ENCODE results near the gene VEZT. TPM values are rescaled to one million over a fixed set of nuclear protein-coding genes. Genes with fewer than 3 reads are reported as not detected.

Gene VEZT
- 10 to 100 TPM; 36.9 to 52.3 TPM for total RNA-seq

GRCh38 chr12:95217377-95218149, at the start of gene VEZT, which contains the start of gene FGD6:
Gene VEZT (plus strand): TSS chr12:95217807. CDS start chr12:95217851, 44 bp downstream.
Gene FGD6 (minus strand): TSS chr12:95217467. CDS start chr12:95217240, 227 bp downstream.
- CTCF ChIA-PET: interaction anchor here (0.6 to 2.2 kb wide), 14 partner anchors 9 to 781 kb away, joined by 3 to 16 read pairs (median 4); partner anchors contain the start of genes METAP2 and NR2C1
- H3K9me3 Mint-ChIP-seq (ENCODE audit: low read depth): no peaks in the 10 kb centered on the region
- ATAC-seq: peak; percentile 93

DNA sequence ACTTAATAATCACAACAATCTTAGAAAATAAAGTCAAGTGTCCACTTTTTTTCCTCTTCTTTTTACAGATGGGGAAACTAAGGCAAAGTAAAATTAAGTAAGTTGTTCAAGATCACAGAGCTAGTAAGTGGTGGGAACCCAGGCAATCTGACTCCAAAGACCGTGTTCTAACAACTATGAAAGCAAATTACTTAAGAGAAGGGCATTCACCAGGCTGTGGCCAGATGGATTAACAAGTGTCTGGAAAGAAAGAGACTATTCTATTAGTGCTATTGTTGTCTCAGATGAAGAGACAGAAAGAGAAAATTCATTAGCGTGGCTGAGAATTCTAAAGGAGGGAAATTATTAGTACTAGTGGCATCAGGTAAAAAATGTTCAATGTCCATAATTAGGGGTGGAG, 48.9 kb upstream of the VEZT start:
- no peak for DNase-seq
- CTCF ChIA-PET: no interaction called here
- Mint-ChIP-seq H3K27me3 (peaks cover 2% of the 10 kb centered on the region), H3K27ac (no peak overlapping the region), H3K9me3 (ENCODE audit: low read depth) (no peaks in the 10 kb centered on the region), H3K36me3 (no peaks in the 10 kb centered on the region), H3K4me3 (no peak overlapping the region), H3K4me1 (no peaks in the 10 kb centered on the region)
- no peak for ATAC-seq

More at GRCh38 chr12:95217377-95218149, at the start of gene VEZT, which contains the start of gene FGD6:
- peak within 1 kb of the TSS; percentile 93 for H3K4me3 Mint-ChIP-seq
- H3K4me1 Mint-ChIP-seq: peaks cover 28% of the 10 kb centered on the region
- H3K36me3 Mint-ChIP-seq: peaks cover 6% of the 10 kb centered on the region
- peak; percentile 99 for DNase-seq
- peak within 1 kb of the TSS; percentile 95 for H3K27ac Mint-ChIP-seq
- H3K27me3 Mint-ChIP-seq: peaks cover 5% of the 10 kb centered on the region

DNA sequence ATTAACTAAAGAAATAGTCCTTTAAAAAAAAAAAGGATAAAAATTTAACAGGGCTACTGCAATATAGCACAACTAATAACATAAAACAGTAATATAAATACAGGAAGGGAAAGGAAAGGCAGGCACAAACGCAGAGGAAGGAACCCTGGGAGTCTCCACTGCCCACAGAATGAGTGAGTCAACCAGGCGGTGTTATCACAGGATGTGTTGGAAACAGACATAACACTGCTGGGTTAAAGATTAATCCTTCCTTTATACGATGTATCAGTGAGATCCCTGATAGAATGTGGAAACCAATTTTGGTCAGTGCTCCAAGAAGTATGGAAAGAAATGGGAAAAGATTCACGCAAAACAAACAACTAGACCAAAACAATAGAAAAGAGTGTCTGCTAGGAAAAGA, 48.2 kb upstream of the VEZT start:
- DNase-seq (no peak), ATAC-seq (no peak)
- no peaks in the 10 kb centered on the region for H3K4me1 Mint-ChIP-seq
- H3K27me3 Mint-ChIP-seq: no peaks in the 10 kb centered on the region
- H3K4me3 Mint-ChIP-seq: no peak overlapping the region
- H3K9me3 Mint-ChIP-seq (ENCODE audit: low read depth): no peaks in the 10 kb centered on the region
- CTCF ChIA-PET: no interaction called here
- no peaks in the 10 kb centered on the region for H3K36me3 Mint-ChIP-seq
- no peak overlapping the region for H3K27ac Mint-ChIP-seq

- Mint-ChIP-seq H3K4me3 (no peak overlapping the region), H3K9me3 (ENCODE audit: low read depth) (no peaks in the 10 kb centered on the region), H3K27ac (no peak overlapping the region), H3K4me1 (peaks cover 2% of the 10 kb centered on the region), H3K27me3 (peaks cover 2% of the 10 kb centered on the region), H3K36me3 (no peaks in the 10 kb centered on the region)
- DNase-seq: no peak
- no peak for ATAC-seq
- CTCF ChIA-PET: no interaction called here
Observed at GRCh38 chr12:95173392-95174251, 44.0 kb upstream of the VEZT start.

DNA sequence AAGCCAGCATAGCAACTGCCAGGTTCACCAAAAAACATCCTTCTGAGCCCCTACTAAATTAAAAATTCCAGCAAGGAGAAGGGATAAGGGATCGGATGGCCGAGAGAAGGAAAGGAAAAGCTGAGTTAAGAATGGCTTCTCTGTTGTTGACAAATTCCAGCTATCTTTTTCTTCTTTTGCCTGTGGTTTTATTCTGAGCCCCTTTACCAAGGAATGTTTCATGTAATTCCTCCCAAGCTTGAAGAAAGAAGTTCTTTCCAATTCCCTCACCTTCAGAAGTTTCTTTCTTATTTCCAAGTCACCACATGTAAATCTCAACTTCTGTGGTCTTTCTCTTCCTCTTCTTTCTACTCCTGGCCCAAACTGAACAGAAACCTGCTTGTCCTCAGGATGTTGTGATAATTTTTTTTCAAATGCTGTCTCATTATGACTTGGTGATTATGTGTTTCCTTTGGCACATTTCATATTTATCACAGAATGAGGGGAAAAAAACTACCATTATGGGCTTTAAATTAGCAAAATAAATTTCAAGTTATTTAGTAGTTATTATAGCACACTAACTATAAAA, 40.3 kb upstream of the VEZT start:
- no peak for DNase-seq
- H3K27me3 Mint-ChIP-seq: peaks cover 2% of the 10 kb centered on the region
- no peaks in the 10 kb centered on the region for H3K9me3 Mint-ChIP-seq (ENCODE audit: low read depth)
- peaks cover 2% of the 10 kb centered on the region for H3K4me1 Mint-ChIP-seq
- H3K36me3 Mint-ChIP-seq: no peaks in the 10 kb centered on the region
- no peak for ATAC-seq
- CTCF ChIA-PET: no interaction called here
- H3K27ac Mint-ChIP-seq: no peak overlapping the region
- H3K4me3 Mint-ChIP-seq: no peak overlapping the region

GRCh38 chr12:95178136-95178535, 39.5 kb upstream of the VEZT start:
- H3K4me1 Mint-ChIP-seq: peaks cover 2% of the 10 kb centered on the region
- CTCF ChIA-PET: no interaction called here
- H3K9me3 Mint-ChIP-seq (ENCODE audit: low read depth): no peaks in the 10 kb centered on the region
- no peaks in the 10 kb centered on the region for H3K36me3 Mint-ChIP-seq
- H3K4me3 Mint-ChIP-seq: no peak overlapping the region
- ATAC-seq (no peak), DNase-seq (no peak)
- no peak overlapping the region for H3K27ac Mint-ChIP-seq
- H3K27me3 Mint-ChIP-seq: peaks cover 2% of the 10 kb centered on the region

DNA sequence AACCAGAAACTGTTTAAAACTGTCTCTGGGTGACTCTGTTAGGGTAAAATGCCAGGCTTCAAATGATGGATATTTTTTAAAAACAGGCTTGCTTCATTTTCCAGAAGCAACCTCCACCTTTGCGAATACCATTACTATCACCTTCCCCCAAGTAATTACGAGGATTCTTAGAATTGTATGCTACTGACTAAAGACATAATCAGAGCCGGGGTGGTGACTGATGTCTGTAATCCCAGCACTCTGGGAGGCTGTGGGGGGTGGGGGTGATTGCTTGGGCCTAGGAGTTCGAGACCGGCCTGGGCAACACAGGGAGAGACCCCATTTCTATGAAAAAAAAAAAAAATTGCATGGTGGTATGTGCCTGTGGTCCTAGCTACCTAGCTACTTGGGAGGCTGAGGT, 38.6 kb upstream of the VEZT start:
- H3K27ac Mint-ChIP-seq: no peak overlapping the region
- DNase-seq (no peak), ATAC-seq (no peak)
- no peaks in the 10 kb centered on the region for H3K9me3 Mint-ChIP-seq (ENCODE audit: low read depth)
- H3K4me3 Mint-ChIP-seq: no peak overlapping the region
- CTCF ChIA-PET: no interaction called here
- peaks cover 2% of the 10 kb centered on the region for H3K27me3 Mint-ChIP-seq
- H3K36me3 Mint-ChIP-seq: no peaks in the 10 kb centered on the region
- H3K4me1 Mint-ChIP-seq: peaks cover 2% of the 10 kb centered on the region

DNA sequence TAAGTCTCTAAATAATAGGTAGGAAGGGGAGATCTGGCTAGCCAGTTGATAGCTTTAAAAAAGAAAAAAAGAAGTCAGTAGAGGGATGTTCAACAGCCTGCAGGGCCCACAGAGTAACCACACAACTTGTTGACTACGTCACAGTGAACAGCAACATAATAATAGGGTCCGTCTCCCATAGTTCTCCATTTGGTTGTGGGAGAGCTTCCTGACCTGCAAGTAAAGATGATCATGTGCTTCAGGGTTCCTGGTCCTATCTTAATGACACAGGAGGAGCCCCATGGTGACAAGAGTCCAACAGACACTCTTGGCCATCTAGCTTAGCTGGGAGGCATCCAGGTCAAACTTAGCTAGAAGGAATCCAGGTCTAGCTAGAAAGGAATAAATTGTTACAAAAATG, 36.5 kb upstream of the VEZT start:
- no peak overlapping the region for H3K4me3 Mint-ChIP-seq
- peaks cover 2% of the 10 kb centered on the region for H3K27me3 Mint-ChIP-seq
- H3K9me3 Mint-ChIP-seq (ENCODE audit: low read depth): no peaks in the 10 kb centered on the region
- no peaks in the 10 kb centered on the region for H3K36me3 Mint-ChIP-seq
- DNase-seq: no peak
- peaks cover 2% of the 10 kb centered on the region for H3K4me1 Mint-ChIP-seq
- CTCF ChIA-PET: no interaction called here
- no peak for ATAC-seq
- H3K27ac Mint-ChIP-seq: no peak overlapping the region

DNA sequence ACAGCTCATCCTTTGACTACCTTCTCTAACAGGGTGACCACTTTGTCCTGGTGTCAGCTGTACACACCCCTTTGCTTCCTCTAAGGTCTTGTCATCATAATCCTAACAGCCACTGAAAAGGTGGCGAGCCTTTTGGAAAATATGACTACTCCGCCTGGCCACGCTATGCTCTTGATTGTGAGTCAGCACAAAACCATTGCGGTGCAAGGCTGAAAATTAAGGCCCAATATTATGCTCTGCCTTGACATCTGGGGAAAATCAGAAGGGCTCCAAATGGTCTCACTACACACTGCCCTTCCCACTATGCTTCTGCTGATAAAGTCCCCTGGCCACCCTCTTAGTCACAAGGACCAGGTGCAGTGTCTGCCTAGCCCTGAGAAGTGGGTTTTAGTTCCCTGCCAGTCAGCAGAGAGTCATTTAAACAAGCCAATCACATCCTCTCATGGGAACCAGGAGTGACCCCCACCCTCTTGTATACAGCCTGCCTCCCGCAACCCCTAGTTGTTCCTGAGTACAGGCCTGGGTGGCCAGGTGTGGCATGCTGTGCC, 34.7 kb upstream of the VEZT start:
- H3K36me3 Mint-ChIP-seq: no peaks in the 10 kb centered on the region
- CTCF ChIA-PET: no interaction called here
- DNase-seq (peak; percentile 44), ATAC-seq (peak; percentile 58)
- peaks cover 2% of the 10 kb centered on the region for H3K27me3 Mint-ChIP-seq
- H3K9me3 Mint-ChIP-seq (ENCODE audit: low read depth): no peaks in the 10 kb centered on the region
- no peaks in the 10 kb centered on the region for H3K4me1 Mint-ChIP-seq
- H3K27ac Mint-ChIP-seq: no peak overlapping the region
- no peak overlapping the region for H3K4me3 Mint-ChIP-seq

DNA sequence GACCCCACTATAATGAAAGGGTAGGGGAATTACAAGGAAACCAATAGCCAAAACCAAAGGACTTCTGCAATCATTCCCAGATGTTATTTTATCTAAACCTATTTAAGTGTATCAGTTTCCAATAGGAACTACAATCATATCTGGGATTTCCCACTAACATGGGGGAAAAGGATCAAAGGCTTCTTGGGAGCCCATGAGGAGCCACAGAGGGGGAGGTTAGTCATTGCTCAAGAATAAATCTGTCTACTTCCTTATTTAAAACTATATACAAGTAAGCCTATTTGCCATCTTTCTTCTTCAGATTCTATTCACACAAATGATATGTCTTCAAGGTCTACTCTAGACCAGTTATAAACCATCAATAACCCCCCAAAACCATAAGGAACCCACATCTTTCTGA, 33.5 kb upstream of the VEZT start:
- no peak overlapping the region for H3K27ac Mint-ChIP-seq
- no peaks in the 10 kb centered on the region for H3K36me3 Mint-ChIP-seq
- peaks cover 3% of the 10 kb centered on the region for H3K27me3 Mint-ChIP-seq
- H3K4me1 Mint-ChIP-seq: no peaks in the 10 kb centered on the region
- H3K4me3 Mint-ChIP-seq: no peak overlapping the region
- H3K9me3 Mint-ChIP-seq (ENCODE audit: low read depth): no peaks in the 10 kb centered on the region
- ATAC-seq (no peak), DNase-seq (no peak)
- CTCF ChIA-PET: no interaction called here

GRCh38 chr12:95185072-95185471, 32.5 kb upstream of the VEZT start:
- ATAC-seq (no peak), DNase-seq (no peak)
- no peaks in the 10 kb centered on the region for H3K4me1 Mint-ChIP-seq
- no peaks in the 10 kb centered on the region for H3K36me3 Mint-ChIP-seq
- no peak overlapping the region for H3K4me3 Mint-ChIP-seq
- H3K27ac Mint-ChIP-seq: no peak overlapping the region
- H3K27me3 Mint-ChIP-seq: peaks cover 3% of the 10 kb centered on the region
- no peaks in the 10 kb centered on the region for H3K9me3 Mint-ChIP-seq (ENCODE audit: low read depth)
- CTCF ChIA-PET: no interaction called here

DNA sequence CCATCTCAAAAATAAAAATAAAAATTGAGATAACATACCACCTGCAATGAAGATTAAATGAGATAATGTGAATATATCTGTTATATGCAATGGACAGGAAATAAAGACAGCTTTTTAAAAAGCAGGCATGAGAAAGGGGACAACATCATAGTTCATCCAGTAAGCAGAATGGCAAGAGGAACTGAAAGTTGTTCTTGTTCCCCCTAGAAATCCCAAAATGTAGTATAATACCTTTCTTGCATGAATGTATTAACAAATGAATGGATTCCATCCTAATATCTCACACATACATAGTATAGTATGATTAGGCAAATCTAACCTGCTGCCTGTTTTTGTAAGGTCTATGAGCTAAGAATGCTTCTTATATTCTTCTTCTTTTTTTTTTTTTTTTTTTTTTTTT, 31.8 kb upstream of the VEZT start:
- no peak for ATAC-seq
- no peaks in the 10 kb centered on the region for H3K36me3 Mint-ChIP-seq
- peaks cover 3% of the 10 kb centered on the region for H3K27me3 Mint-ChIP-seq
- CTCF ChIA-PET: no interaction called here
- DNase-seq: no peak
- H3K27ac Mint-ChIP-seq: no peak overlapping the region
- no peaks in the 10 kb centered on the region for H3K9me3 Mint-ChIP-seq (ENCODE audit: low read depth)
- H3K4me3 Mint-ChIP-seq: no peak overlapping the region
- H3K4me1 Mint-ChIP-seq: no peaks in the 10 kb centered on the region

GRCh38 chr12:95187865-95188415, 29.7 kb upstream of the VEZT start:
- ATAC-seq: no peak
- no peak overlapping the region for H3K4me3 Mint-ChIP-seq
- no peaks in the 10 kb centered on the region for H3K4me1 Mint-ChIP-seq
- no peaks in the 10 kb centered on the region for H3K36me3 Mint-ChIP-seq
- DNase-seq: no peak
- H3K27ac Mint-ChIP-seq: no peak overlapping the region
- H3K27me3 Mint-ChIP-seq: peaks cover 3% of the 10 kb centered on the region
- CTCF ChIA-PET: interaction anchor here (0.9 kb wide), 1 partner anchor 13 kb away, joined by 3 read pairs; no protein-coding TSS in a partner anchor
- no peaks in the 10 kb centered on the region for H3K9me3 Mint-ChIP-seq (ENCODE audit: low read depth)

All from activated CD8-positive, alpha-beta memory T cell treated with anti-CD3 and anti-CD28 coated beads, Interleukin-2, amount 10 ng/mL, durations not matched to agents 7 days and 5 days (primary cell).